ENCODE measurements around the gene NUDT13. TPM values are rescaled to one million over a fixed set of nuclear protein-coding genes. Genes with fewer than 3 reads are reported as not detected.

The NUDT13 gene
- total RNA-seq, 2 donors from 2014 or later: 0.97 to 1.6 TPM

- intact Hi-C loops (cut with DNase I): no loop called here
- TF ChIP-seq POLR2A (IDR thresholded peaks at IDR 0.05): no peak
- TF ChIP-seq POLR2AphosphoS5 (IDR thresholded peaks at IDR 0.05): no peak
- TF ChIP-seq CTCF (IDR thresholded peaks at IDR 0.05): no peak
- 97% methylated on average over 1 of the region's 1 CpG for WGBS
- no peaks in the 10 kb centered on the region for H3K9me3 ChIP-seq
- DNase-seq (ENCODE audit: low spot score): no peak
- H3K27ac ChIP-seq: no peak overlapping the region
- no peaks in the 10 kb centered on the region for H3K36me3 ChIP-seq
- H3K4me3 ChIP-seq: no peak overlapping the region
- H3K4me1 ChIP-seq (replicated peaks): no peaks in the 10 kb centered on the region
- H3K27me3 ChIP-seq (replicated peaks; ENCODE audit: insufficient read depth): no peaks in the 10 kb centered on the region
Measured at GRCh38 chr10:73174148-73174925, 64.1 kb downstream of the NUDT13 start.

Small RNA genes lying within 50 kb of the gene (small RNA-seq; reads per million reads assigned to genes)
- gene RF00019 (0 reads per million in 2 donors), gene SNORA11F (1.1 to 1.3 reads per million in 2 donors)

Other genes with a start within 250 kb of the NUDT13 start
- not detected for gene OIT3, start 216.7 kb upstream of the NUDT13 start, total RNA-seq
- gene PLA2G12B, start 155.6 kb upstream of the NUDT13 start, total RNA-seq: not detected
- 10 to 100 TPM; 16.2 to 26.8 TPM for gene P4HA1, start 13.6 kb upstream of the NUDT13 start, total RNA-seq
- 10 to 100 TPM; 26.0 to 40.7 TPM for gene ECD, start 57.6 kb downstream of the NUDT13 start, total RNA-seq
- 10 to 100 TPM; 15.8 to 17.7 TPM for gene FAM149B1, start 57.7 kb downstream of the NUDT13 start, total RNA-seq
- gene DNAJC9, start 136.8 kb downstream of the NUDT13 start, total RNA-seq: 10 to 100 TPM; 17.4 to 26.2 TPM
- 10 to 100 TPM; 47.0 to 51.9 TPM for gene MRPS16, start 142.2 kb downstream of the NUDT13 start, total RNA-seq
- 10 to 100 TPM in 1 of 2 donors, 1 to 10 TPM in 1; 7.2 to 11.9 TPM for gene CFAP70, start 248.4 kb downstream of the NUDT13 start, total RNA-seq